IPS-15b (cell line): ENCODE measurements around the gene KIAA0930.
A peak's percentile ranks its signal among the peaks of the same experiment; 100 is the strongest.

Experiments used
- H3K27me3 ChIP-seq: one replicate; pipeline ENCODE4 v1.6.1; 2013; ENCODE audit warnings: low read length; ENCODE audit not compliant: control insufficient read depth, insufficient read depth
- H3K36me3 ChIP-seq: one replicate; pipeline ENCODE4 v1.6.1; 2013; ENCODE audit warnings: low read length; ENCODE audit not compliant: control insufficient read depth, insufficient read depth
- H3K4me1 ChIP-seq: one replicate; pipeline ENCODE4 v1.6.1; 2013; ENCODE audit warnings: mild to moderate bottlenecking, low read length; ENCODE audit not compliant: control insufficient read depth, insufficient read depth
- H3K4me3 ChIP-seq: one replicate; pipeline ENCODE4 v1.5.1; 2013; ENCODE audit warnings: low read depth, low read length
- H3K9ac ChIP-seq: one replicate; pipeline ENCODE4 v1.6.1; 2013; ENCODE audit warnings: low read depth, mild to moderate bottlenecking, low read length
- H3K9me3 ChIP-seq: one replicate; pipeline ENCODE4 v1.6.1; 2013; ENCODE audit warnings: mild to moderate bottlenecking, low read length; ENCODE audit not compliant: control insufficient read depth, insufficient read depth

The KIAA0930 gene

GRCh38 chr22:45272498-45272897, 31.8 kb upstream of the KIAA0930 start:
- H3K36me3 ChIP-seq: no peaks in the 10 kb centered on the region
- H3K9me3 ChIP-seq: no peaks in the 10 kb centered on the region
- peaks cover 11% of the 10 kb centered on the region for H3K27me3 ChIP-seq
- no peak overlapping the region for H3K9ac ChIP-seq
- H3K4me1 ChIP-seq: peaks cover 4% of the 10 kb centered on the region
- H3K4me3 ChIP-seq: no peak overlapping the region

- H3K27me3 ChIP-seq: peaks cover 11% of the 10 kb centered on the region
- peak overlapping the region; percentile 47 for H3K9ac ChIP-seq
- no peak overlapping the region for H3K4me3 ChIP-seq
- no peaks in the 10 kb centered on the region for H3K9me3 ChIP-seq
- H3K36me3 ChIP-seq: no peaks in the 10 kb centered on the region
- H3K4me1 ChIP-seq: peaks cover 4% of the 10 kb centered on the region
Measured at GRCh38 chr22:45271667-45272201, 31.0 kb upstream of the KIAA0930 start.

GRCh38 chr22:45270095-45271020, 29.7 kb upstream of the KIAA0930 start:
- Histone ChIP-seq H3K4me3 (no peak overlapping the region), H3K9me3 (no peaks in the 10 kb centered on the region), H3K9ac (no peak overlapping the region), H3K4me1 (peaks cover 4% of the 10 kb centered on the region), H3K36me3 (no peaks in the 10 kb centered on the region), H3K27me3 (peaks cover 11% of the 10 kb centered on the region)

GRCh38 chr22:45268958-45269844, 28.5 kb upstream of the KIAA0930 start:
- peaks cover 4% of the 10 kb centered on the region for H3K4me1 ChIP-seq
- peak overlapping the region; percentile 88 for H3K4me3 ChIP-seq
- peak overlapping the region; percentile 60 for H3K9ac ChIP-seq
- no peaks in the 10 kb centered on the region for H3K36me3 ChIP-seq
- peaks cover 11% of the 10 kb centered on the region for H3K27me3 ChIP-seq
- no peaks in the 10 kb centered on the region for H3K9me3 ChIP-seq

- H3K4me3 ChIP-seq: peak overlapping the region; percentile 88
- peak overlapping the region; percentile 60 for H3K9ac ChIP-seq
Measured at GRCh38 chr22:45268167-45268957, 27.7 kb upstream of the KIAA0930 start.

GRCh38 chr22:45265535-45265934, 24.8 kb upstream of the KIAA0930 start:
- Histone ChIP-seq H3K9me3 (no peaks in the 10 kb centered on the region), H3K36me3 (no peaks in the 10 kb centered on the region), H3K4me1 (peaks cover 6% of the 10 kb centered on the region), H3K9ac (no peak overlapping the region), H3K27me3 (peaks cover 20% of the 10 kb centered on the region), H3K4me3 (no peak overlapping the region)

More at GRCh38 chr22:45268167-45268957, 27.7 kb upstream of the KIAA0930 start:
- Histone ChIP-seq H3K9me3 (no peaks in the 10 kb centered on the region), H3K36me3 (no peaks in the 10 kb centered on the region), H3K4me1 (peaks cover 6% of the 10 kb centered on the region), H3K27me3 (peaks cover 17% of the 10 kb centered on the region)

- Histone ChIP-seq H3K9me3 (no peaks in the 10 kb centered on the region), H3K4me3 (no peak overlapping the region), H3K9ac (no peak overlapping the region), H3K4me1 (peaks cover 2% of the 10 kb centered on the region), H3K27me3 (peaks cover 10% of the 10 kb centered on the region), H3K36me3 (no peaks in the 10 kb centered on the region)
Measured at GRCh38 chr22:45263463-45264269, 23.0 kb upstream of the KIAA0930 start.

- Histone ChIP-seq H3K4me1 (peaks cover 2% of the 10 kb centered on the region), H3K9me3 (no peaks in the 10 kb centered on the region), H3K36me3 (no peaks in the 10 kb centered on the region), H3K27me3 (peaks cover 10% of the 10 kb centered on the region), H3K9ac (no peak overlapping the region), H3K4me3 (no peak overlapping the region)
Measured at GRCh38 chr22:45262931-45263462, 22.3 kb upstream of the KIAA0930 start.

GRCh38 chr22:45262195-45262930, 21.7 kb upstream of the KIAA0930 start:
- Histone ChIP-seq H3K9ac (no peak overlapping the region), H3K4me3 (no peak overlapping the region), H3K4me1 (peaks cover 2% of the 10 kb centered on the region), H3K9me3 (no peaks in the 10 kb centered on the region), H3K27me3 (peaks cover 10% of the 10 kb centered on the region), H3K36me3 (no peaks in the 10 kb centered on the region)
